Bronchial epithelial cell (primary cell): ENCODE measurements around the gene DENND1B. TPM values are rescaled to one million over a fixed set of nuclear protein-coding genes. Genes with fewer than 3 reads are reported as not detected.

Experiments
- DNase-seq: peaks from one replicate; pipeline ENCODE4 v3.0.0-alpha.2; 2010; ENCODE audit warnings: low read depth
- FAIRE-seq: peaks from 2 replicates; lab custom pipeline; 2011; peaks lifted over from hg19 to GRCh38; lab: Jason Lieb, UNC
- H3K27me3 ChIP-seq: 2 replicates; pipeline ENCODE4 v1.5.1; 2011; ENCODE audit warnings: low read length; ENCODE audit not compliant: control insufficient read depth, insufficient read depth
- H3K36me3 ChIP-seq: 2 replicates; pipeline ENCODE4 v1.5.1; 2011; ENCODE audit warnings: low read length; ENCODE audit not compliant: control insufficient read depth, insufficient read depth
- H3K4me3 ChIP-seq: 2 replicates; pipeline ENCODE4 v1.5.1; 2011; ENCODE audit warnings: mild to moderate bottlenecking, low read depth, low read length, control low read depth
- CTCF ChIP-seq: IDR thresholded peaks from 2 replicates; pipeline ENCODE4 v1.5.1; 2011; ENCODE audit warnings: mild to moderate bottlenecking, moderate library complexity, low read length, control low read depth, inconsistent platforms; ENCODE audit not compliant: insufficient read depth, severe bottlenecking
- total RNA-seq: library from RNA; depleted of rRNA; stranded (reverse); fragments of >200 nt; gene quantifications from 2 replicates; pipeline ENCODE4 v1.2.1, GENCODE V29; 2014

Gene DENND1B
- total RNA-seq, 1 donor from 2014 or later: 15.5 TPM

GRCh38 chr1:197567442-197567841 lies 207.8 kb downstream of the DENND1B start:
- TF ChIP-seq CTCF: no peak

DNA sequence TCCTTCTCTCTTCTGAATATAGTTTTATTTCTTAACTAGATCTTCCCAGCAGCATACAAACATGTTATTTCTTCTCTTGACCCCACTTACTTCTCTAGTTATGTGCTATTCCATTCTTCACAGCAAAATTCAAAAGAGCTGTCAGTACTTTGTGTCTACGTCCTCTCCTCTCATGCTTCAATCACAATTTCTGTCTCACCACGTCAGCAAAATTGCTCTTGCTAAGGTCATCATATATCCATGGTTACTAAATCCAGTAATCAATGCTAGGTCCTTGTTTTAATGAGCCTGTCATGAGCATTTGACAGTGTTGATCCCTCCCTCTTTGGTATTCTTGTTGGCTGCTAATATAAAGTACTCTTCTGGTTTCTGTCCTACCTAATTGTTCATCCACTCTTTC lies 214.2 kb downstream of the DENND1B start:
- H3K27me3 ChIP-seq: no peaks in the 10 kb centered on the region
- FAIRE-seq: no peak

More at GRCh38 chr1:197567442-197567841, 207.8 kb downstream of the DENND1B start:
- FAIRE-seq (no peak), DNase-seq (no peak)
- no peak overlapping the region for H3K4me3 ChIP-seq
- H3K27me3 ChIP-seq: no peaks in the 10 kb centered on the region
- no peaks in the 10 kb centered on the region for H3K36me3 ChIP-seq

GRCh38 chr1:197559655-197560054 lies 215.6 kb downstream of the DENND1B start:
- no peak for TF ChIP-seq CTCF
- no peak for DNase-seq
- no peaks in the 10 kb centered on the region for H3K27me3 ChIP-seq
- H3K36me3 ChIP-seq: no peaks in the 10 kb centered on the region
- H3K4me3 ChIP-seq: no peak overlapping the region
- no peak for FAIRE-seq

More for the DNA sequence above, 214.2 kb downstream of the DENND1B start:
- H3K4me3 ChIP-seq: no peak overlapping the region
- no peak for DNase-seq
- no peak for TF ChIP-seq CTCF
- H3K36me3 ChIP-seq: no peaks in the 10 kb centered on the region

GRCh38 chr1:197559244-197559643 lies 216.0 kb downstream of the DENND1B start:
- no peaks in the 10 kb centered on the region for H3K27me3 ChIP-seq
- no peak overlapping the region for H3K4me3 ChIP-seq
- DNase-seq (no peak), FAIRE-seq (no peak)
- H3K36me3 ChIP-seq: no peaks in the 10 kb centered on the region
- TF ChIP-seq CTCF: no peak

- DNase-seq (peak; percentile 87), FAIRE-seq (no peak)
- TF ChIP-seq CTCF: no peak
- Histone ChIP-seq H3K4me3 (no peak overlapping the region), H3K27me3 (no peaks in the 10 kb centered on the region), H3K36me3 (no peaks in the 10 kb centered on the region)
These were observed 218.0 kb downstream of the DENND1B start for GRCh38 chr1:197557302-197557701.

GRCh38 chr1:197553281-197553680 lies 222.0 kb downstream of the DENND1B start:
- Histone ChIP-seq H3K4me3 (no peak overlapping the region), H3K27me3 (no peaks in the 10 kb centered on the region), H3K36me3 (no peaks in the 10 kb centered on the region)
- no peak for TF ChIP-seq CTCF
- no peak for FAIRE-seq
- DNase-seq: no peak
